HepG2 (cell line): ENCODE data around the gene BAZ1B. TPM values are rescaled to one million over a fixed set of nuclear protein-coding genes. Genes with fewer than 3 reads are reported as not detected.

Source experiments
- ATAC-seq: fragments of 200-7000 bp; cut with Tn5 transposase; 3 replicates; pipeline ENCODE4 v1.9.1; 2020; ENCODE audit warnings: mild to moderate bottlenecking, moderate library complexity
- BruUV-seq: library from RNA; stranded (reverse); fragments of 400-500 nt; replicated peaks from 2 replicates; lab custom pipeline; 2021; lab: Mats Ljungman, UMichigan
- CTCF ChIA-PET: fragments of 300-600 bp; formaldehyde crosslinking; extraction: SDS; loops from one replicate; lab custom pipeline; 2021; ENCODE audit warnings: low total read pairs, inconsistent platforms, low intra/inter-chr PET ratio; lab: Yijun Ruan, JAX
- POLR2A ChIA-PET: fragments of 350-600 bp; sonication (Branson Sonifier 250); formaldehyde crosslinking; loops from one replicate; lab custom pipeline; 2020; ENCODE audit warnings: antibody characterized with exemption, inconsistent platforms; lab: Yijun Ruan, JAX
- DNase-seq: peaks from one replicate; pipeline ENCODE4 v3.0.0-alpha.2; 2015; ENCODE audit warnings: low spot score
- FAIRE-seq: peaks from 3 replicates; lab custom pipeline; 2011; peaks lifted over from hg19 to GRCh38; lab: Jason Lieb, UNC
- H2AFZ ChIP-seq: one replicate; pipeline ENCODE4 v1.6.1; 2011; ENCODE audit warnings: low read length, inconsistent platforms
- H3K27ac ChIP-seq: fragments of 300-600 bp; 3 replicates; pipeline ENCODE4 v1.8.0; 2011; ENCODE audit warnings: mixed run types, mild to moderate bottlenecking, mixed read lengths, low read length, inconsistent platforms; ENCODE audit not compliant: insufficient read depth; ENCODE audit errors: extremely low read length
- H3K27me3 ChIP-seq, 2 experiments: fragments of 200-600 bp in 1 of 2; 2 replicates in 1 of 2; 3 replicates in 1 of 2; pipeline versions ENCODE4 v1.6.0 to v1.8.0; 2011; ENCODE audit warnings: low read length in 2 of 2, mild to moderate bottlenecking in 2 of 2, moderate library complexity in 2 of 2, inconsistent platforms in 1 of 2; ENCODE audit not compliant: insufficient read depth in 2 of 2, control insufficient read depth in 1 of 2
- H3K36me3 ChIP-seq, 2 experiments: fragments of 200-600 bp in 1 of 2; replicated peaks in 1 of 2; 2 replicates in 1 of 2; 3 replicates in 1 of 2; pipeline versions ENCODE4 v1.5.1 to v1.8.0; 2011; ENCODE audit warnings: low read length in 2 of 2, inconsistent platforms in 1 of 2; ENCODE audit not compliant: insufficient read depth in 2 of 2, control insufficient read depth in 1 of 2
- H3K4me1 ChIP-seq: 2 replicates; pipeline ENCODE4 v1.5.1; 2012; ENCODE audit warnings: low read length, inconsistent platforms; ENCODE audit not compliant: insufficient read depth
- H3K4me2 ChIP-seq: 2 replicates; pipeline ENCODE4 v1.6.0; 2011; ENCODE audit warnings: low read depth, low read length, inconsistent platforms
- H3K4me3 ChIP-seq, 3 experiments: fragments of 200-600 bp in 1 of 3; sonication (generic), shearing (Covaris generic) in 1 of 3; replicated peaks in 1 of 3; 2 replicates each; pipeline ENCODE4 v1.5.1; 2011 to 2016; ENCODE audit warnings: low read length in 3 of 3, inconsistent platforms in 2 of 3, low read depth in 2 of 3, mild to moderate bottlenecking in 2 of 3, control low read depth in 1 of 3, mixed read lengths in 1 of 3; ENCODE audit not compliant: insufficient read depth in 1 of 3
- H3K79me2 ChIP-seq: one replicate; pipeline ENCODE4 v1.6.1; 2011; ENCODE audit warnings: low read length, inconsistent platforms; ENCODE audit not compliant: insufficient read depth
- H3K9ac ChIP-seq: 2 replicates; pipeline ENCODE4 v1.6.0; 2011; ENCODE audit warnings: mild to moderate bottlenecking, low read depth, low read length, inconsistent platforms; ENCODE audit not compliant: insufficient read depth
- H3K9me3 ChIP-seq: 2 replicates; pipeline ENCODE4 v1.5.1; 2012; ENCODE audit warnings: mild to moderate bottlenecking, low read length
- H4K20me1 ChIP-seq: 2 replicates; pipeline ENCODE4 v1.6.0; 2011; ENCODE audit warnings: inconsistent platforms, mild to moderate bottlenecking, low read length, moderate library complexity; ENCODE audit not compliant: insufficient read depth
- AGO2 ChIP-seq: fragments of 200-400 bp; formaldehyde crosslinking; optimal IDR thresholded peaks from 2 replicates; pipeline ENCODE3; 2017; ENCODE audit warnings: mild to moderate bottlenecking, low read depth, low read length, moderate library complexity
- BRF2 ChIP-seq: sonication (generic); formaldehyde crosslinking; IDR thresholded peaks from 2 replicates; pipeline ENCODE4 v1.8.1; 2022; ENCODE audit warnings: mild to moderate bottlenecking, missing genetic modification reagents
- POLR2A ChIP-seq, 2 experiments: IDR thresholded peaks; 2 replicates each; pipeline ENCODE4 v1.6.1; 2011; ENCODE audit warnings: low read depth in 2 of 2, low read length in 2 of 2, mild to moderate bottlenecking in 1 of 2, moderate library complexity in 1 of 2; ENCODE audit not compliant: insufficient read depth in 1 of 2
- POLR2AphosphoS5 ChIP-seq: IDR thresholded peaks from 2 replicates; pipeline ENCODE4 v1.6.1; 2012; ENCODE audit warnings: low read depth, low read length
- RBFOX2 ChIP-seq: fragments of 200-400 bp; formaldehyde crosslinking; IDR thresholded peaks from 2 replicates; pipeline ENCODE4 v1.6.1; 2017; ENCODE audit warnings: low read depth, mild to moderate bottlenecking, low read length
- ZSCAN30 ChIP-seq: sonication (generic); formaldehyde crosslinking; IDR thresholded peaks from 2 replicates; pipeline ENCODE4 v1.5.0; 2020; ENCODE audit warnings: mild to moderate bottlenecking, missing genetic modification reagents
- WGBS: methylation state at CpG from one replicate; pipeline ENCODE4 v1.1.6; 2017; ENCODE audit warnings: low lambda C conversion rate; 5-methylcytosine and 5-hydroxymethylcytosine counted together
- in situ Hi-C: cut with HindIII; loops from 2 replicates; pipeline ENCODE4 v1.10.0; 2017; ENCODE audit warnings: low pct_unique_long_range_greater_than_20kb; ENCODE audit not compliant: extremely low pct_ligation_motif_present
- intact Hi-C: fragments of 100-400 bp; cut with micrococcal nuclease; formaldehyde crosslinking; loops from one replicate; pipeline ENCODE4 v1.10.0; 2022; ENCODE audit not compliant: unreplicated experiment
- polyA plus RNA-seq, 8 experiments: library from polyadenylated mRNA; depleted of rRNA in 3 of 8; stranded (reverse) in 7 of 8; unstranded in 1 of 8; fragments of >200 nt; fragmentation: Illumina TruSeq in 4 of 8; extraction: Trizol in 4 of 8; gene quantifications; 2 replicates each; pipeline versions ENCODE4 v1.2.1 to v1.2.3, GENCODE V29; 2011 to 2016; ENCODE audit warnings: low read depth in 4 of 8, missing spikeins in 1 of 8, mixed read lengths in 1 of 8; ENCODE audit not compliant: insufficient read depth in 1 of 8
- total RNA-seq, 5 experiments: library from RNA; depleted of rRNA; stranded (reverse); fragments of >200 nt; fragmentation: Illumina TruSeq; extraction: Trizol; gene quantifications; 2 replicates each; pipeline ENCODE4 v1.2.3, GENCODE V29; 2016; ENCODE audit warnings: low read depth in 1 of 5

Gene BAZ1B
- total and polyA plus RNA-seq, 2 of the 13 experiments (the other 11 are each of a cell fraction or from before 2014, with no cell fraction given), result 18.6 to 69.4 TPM

- Histone ChIP-seq H3K36me3 (peaks cover 22 to 41% of the 10 kb centered on the region in 2 experiments), H3K4me2 (no peak overlapping the region), H3K4me3 (no peak overlapping the region), H3K27me3 (no peaks in the 10 kb centered on the region), H3K9me3 (no peaks in the 10 kb centered on the region), H3K27ac (no peak overlapping the region), H2AFZ (no peak overlapping the region), H3K9ac (no peak overlapping the region), H4K20me1 (peaks cover 5% of the 10 kb centered on the region; the same call in 1 of the 2 replicates), H3K4me1 (peaks cover 28% of the 10 kb centered on the region), H3K79me2 (no peaks in the 10 kb centered on the region)
- no peak for TF ChIP-seq ZSCAN30 (CRISPR knock-in tag)
- TF ChIP-seq AGO2, result peak; percentile 57
- peak; percentile 64 for TF ChIP-seq RBFOX2
- 0 out of 2 replicates have a peak, but pooled peaks have one; percentile 14 for TF ChIP-seq POLR2AphosphoS5
- TF ChIP-seq BRF2 (CRISPR knock-in tag), result no peak
- TF ChIP-seq POLR2A (IDR thresholded peaks at IDR 0.05; ENCODE audit: insufficient read depth in 1 of 2, low read depth in 2 of 2, low read length in 2 of 2), result 0 out of 4 replicates have a peak, but pooled peaks of 1 of the 2 experiments have one; percentile 33
- DNase-seq, result no peak
- in situ Hi-C loops (no loop called here), intact Hi-C loops (no loop called here)
- FAIRE-seq, result peak; percentile 42
- no TSS peak for BruUV-seq
- CTCF ChIA-PET, result no interaction called here
- 91% methylated on average over 5 of the region's 5 CpGs for WGBS
- ATAC-seq, result 0 out of 3 replicates have a peak, but pooled peaks have one; percentile 15
- POLR2A ChIA-PET, result interaction anchor here (0.8 to 2.0 kb wide), 4 partner anchors 9 to 47 kb away, joined by 3 to 13 read pairs (median 4); partner anchors contain the start of genes BAZ1B, BCL7B and TBL2
These were observed 47.0 kb upstream of the BAZ1B start for GRCh38 chr7:73569042-73569608.
